GM23338 (cell line): Measurements from ENCODE around the gene CCDC71L. TPM values are rescaled to one million over a fixed set of nuclear protein-coding genes. Genes with fewer than 3 reads are reported as not detected.

Experiments used
- ATAC-seq: fragments of 200-7000 bp; cut with Tn5 transposase; 3 replicates; pipeline ENCODE4 v1.9.1; 2020
- DNase-seq: peaks from one replicate; pipeline ENCODE4 v3.0.0-alpha.2; 2015; ENCODE audit warnings: low spot score
- H2AFZ ChIP-seq: fragments of 200-600 bp; sonication (generic); 2 replicates; pipeline ENCODE4 v1.8.0; 2016; ENCODE audit warnings: antibody characterized with exemption, mild to moderate bottlenecking, moderate library complexity
- H3F3A ChIP-seq: fragments of 200-600 bp; sonication (generic); replicated peaks from 2 replicates; pipeline ENCODE4 v1.8.0; 2017; ENCODE audit warnings: antibody characterized with exemption, mixed run types, low read depth
- H3K27ac ChIP-seq: fragments of 200-600 bp; sonication (generic); 2 replicates; pipeline ENCODE4 v1.6.1; 2016; ENCODE audit warnings: low read depth
- H3K27me3 ChIP-seq: fragments of 200-600 bp; sonication (generic); 2 replicates; pipeline ENCODE4 v1.8.0; 2016; ENCODE audit warnings: mild to moderate bottlenecking, mixed run types, moderate library complexity; ENCODE audit not compliant: insufficient read depth
- H3K36me3 ChIP-seq: fragments of 200-600 bp; sonication (generic); 2 replicates; pipeline ENCODE4 v1.8.0; 2016; ENCODE audit warnings: mild to moderate bottlenecking; ENCODE audit not compliant: insufficient read depth
- H3K4me1 ChIP-seq: fragments of 200-600 bp; sonication (generic); 2 replicates; pipeline ENCODE4 v1.8.0; 2016; ENCODE audit warnings: mild to moderate bottlenecking, moderate library complexity; ENCODE audit not compliant: insufficient read depth
- H3K4me2 ChIP-seq: fragments of 200-600 bp; sonication (generic); 2 replicates; pipeline ENCODE4 v1.7.1; 2017; ENCODE audit warnings: mixed run types
- H3K4me3 ChIP-seq: fragments of 200-600 bp; sonication (generic); 2 replicates; pipeline ENCODE4 v1.6.1; 2016; ENCODE audit warnings: mixed run types
- H3K79me2 ChIP-seq: fragments of 200-600 bp; sonication (generic); replicated peaks from 2 replicates; pipeline ENCODE4 v1.8.0; 2017; ENCODE audit warnings: mild to moderate bottlenecking; ENCODE audit not compliant: insufficient read depth
- H3K9me2 ChIP-seq: fragments of 200-600 bp; sonication (generic); 2 replicates; pipeline ENCODE4 v1.8.0; 2017; ENCODE audit not compliant: insufficient read depth
- H4K20me1 ChIP-seq: fragments of 200-600 bp; sonication (generic); replicated peaks from 2 replicates; pipeline ENCODE4 v1.8.0; 2017; ENCODE audit warnings: mild to moderate bottlenecking; ENCODE audit not compliant: insufficient read depth
- H3K27ac Mint-ChIP-seq: 2 replicates; pipeline ENCODE4 v1.8.0; 2020; ENCODE audit warnings: inconsistent platforms, mild to moderate bottlenecking, moderate library complexity, mixed read lengths
- H3K27me3 Mint-ChIP-seq: 3 replicates; pipeline ENCODE4 v1.8.0; 2022; ENCODE audit warnings: low read depth, mild to moderate bottlenecking, moderate library complexity, mixed read lengths, inconsistent platforms; ENCODE audit not compliant: insufficient read depth, poor library complexity
- H3K36me3 Mint-ChIP-seq: 3 replicates; pipeline ENCODE4 v1.8.0; 2021; ENCODE audit warnings: low read depth, mild to moderate bottlenecking, inconsistent platforms, moderate library complexity, mixed read lengths
- H3K4me1 Mint-ChIP-seq: 3 replicates; pipeline ENCODE4 v1.8.0; 2020; ENCODE audit warnings: mild to moderate bottlenecking, inconsistent platforms, mixed read lengths
- H3K4me3 Mint-ChIP-seq: 3 replicates; pipeline ENCODE4 v1.8.0; 2021; ENCODE audit warnings: moderate library complexity, mild to moderate bottlenecking, inconsistent platforms, mixed read lengths
- H3K9me3 Mint-ChIP-seq: 3 replicates; pipeline ENCODE4 v1.8.0; 2020; ENCODE audit warnings: moderate library complexity, mild to moderate bottlenecking, inconsistent platforms, mixed read lengths
- CREB1 ChIP-seq: fragments of 250-450 bp; sonication (Bioruptor Pico); IDR thresholded peaks from 2 replicates; pipeline ENCODE4 v1.5.0; 2020; ENCODE audit warnings: low read depth, mild to moderate bottlenecking, moderate library complexity
- CTCF ChIP-seq, 2 experiments: fragments of 200-600 bp in 1 of 2; sonication (generic) in 1 of 2; conservative IDR thresholded peaks; 2 replicates each; pipeline versions ENCODE4 v1.5.1 to v1.6.1; 2016 to 2017; ENCODE audit warnings: antibody characterized with exemption in 2 of 2, low read depth in 2 of 2, mild to moderate bottlenecking in 2 of 2, moderate library complexity in 1 of 2
- ETS1 ChIP-seq: IDR thresholded peaks from 2 replicates; pipeline ENCODE4 v1.6.1; 2016; ENCODE audit warnings: antibody characterized with exemption
- EZH2 ChIP-seq: fragments of 200-600 bp; sonication (generic); IDR thresholded peaks from one replicate; pipeline ENCODE4 v1.8.0; 2017; ENCODE audit warnings: antibody characterized with exemption, mild to moderate bottlenecking, low read depth; ENCODE audit not compliant: unreplicated experiment
- EZH2phosphoT487 ChIP-seq: fragments of 200-600 bp; sonication (generic); IDR thresholded peaks from one replicate; pipeline ENCODE4 v1.8.1; 2018; ENCODE audit warnings: antibody characterized with exemption; ENCODE audit not compliant: unreplicated experiment
- JUNB ChIP-seq: IDR thresholded peaks from one replicate; pipeline ENCODE4 v1.6.1; 2016; ENCODE audit warnings: antibody characterized with exemption; ENCODE audit not compliant: unreplicated experiment
- NANOG ChIP-seq: IDR thresholded peaks from 2 replicates; pipeline ENCODE4 v1.6.1; 2016; ENCODE audit warnings: antibody characterized with exemption, borderline replicate concordance
- POLR2AphosphoS5 ChIP-seq: IDR thresholded peaks from 2 replicates; pipeline ENCODE4 v1.6.1; 2016; ENCODE audit warnings: antibody characterized with exemption, low read depth
- REST ChIP-seq: IDR thresholded peaks from one replicate; pipeline ENCODE4 v1.6.1; 2018; ENCODE audit warnings: antibody characterized with exemption; ENCODE audit not compliant: unreplicated experiment
- STAT1 ChIP-seq: IDR thresholded peaks from one replicate; pipeline ENCODE4 v1.6.1; 2016; ENCODE audit warnings: antibody characterized with exemption; ENCODE audit not compliant: unreplicated experiment
- ZNF114 ChIP-seq: fragments of 250-450 bp; sonication (Bioruptor Pico); IDR thresholded peaks from 2 replicates; pipeline ENCODE4 v1.5.0; 2020; ENCODE audit warnings: mild to moderate bottlenecking, moderate library complexity
- ZNF331 ChIP-seq: fragments of 250-450 bp; sonication (Bioruptor Pico); IDR thresholded peaks from 2 replicates; pipeline ENCODE4 v1.5.0; 2020; ENCODE audit warnings: low read depth, mild to moderate bottlenecking, moderate library complexity
- ZNF462 ChIP-seq: fragments of 250-450 bp; sonication (Bioruptor Pico); IDR thresholded peaks from 2 replicates; pipeline ENCODE4 v1.5.0; 2020; ENCODE audit warnings: mild to moderate bottlenecking, moderate library complexity
- polyA plus RNA-seq: library from polyadenylated mRNA; unstranded; fragments of >200 nt; fragmentation: Nextera tagmentation; extraction: Ambion mirVana; gene quantifications from 2 replicates; pipeline ENCODE4 v1.2.1, GENCODE V29; 2016
- total RNA-seq: library from RNA; depleted of rRNA; stranded (reverse); fragments of >200 nt; shearing (Covaris generic); gene quantifications from 2 replicates; pipeline ENCODE4 v1.2.3, GENCODE V29; 2014

The CCDC71L gene
- total and polyA plus RNA-seq, 2 experiments from 2014 or later, result 8.4 to 32.3 TPM

- Histone ChIP-seq H3K4me1 (no peaks in the 10 kb centered on the region), H3K9me2 (peaks cover 5% of the 10 kb centered on the region; the same call in 1 of the 2 replicates), H3K4me3 (no peak overlapping the region), H3F3A (no peaks in the 10 kb centered on the region), H3K27ac (no peak overlapping the region), H3K79me2 (no peaks in the 10 kb centered on the region), H2AFZ (no peak overlapping the region), H4K20me1 (no peaks in the 10 kb centered on the region), H3K4me2 (no peak overlapping the region), H3K27me3 (no peaks in the 10 kb centered on the region), H3K36me3 (no peaks in the 10 kb centered on the region)
- TF ChIP-seq REST (no peak), ZNF331 (CRISPR knock-in tag) (no peak), EZH2 (no peak), ZNF462 (CRISPR knock-in tag) (no peak), ZNF114 (CRISPR knock-in tag) (no peak), EZH2phosphoT487 (no peak), STAT1 (no peak), NANOG (no peak), POLR2AphosphoS5 (no peak), CREB1 (CRISPR knock-in tag) (no peak), ETS1 (no peak), JUNB (no peak), CTCF (conservative IDR thresholded peaks at IDR 0.05; ENCODE audit: low read depth in 2 of 2) (no peak)
- Mint-ChIP-seq H3K27me3 (no peaks in the 10 kb centered on the region), H3K27ac (no peak overlapping the region), H3K4me3 (no peak overlapping the region), H3K9me3 (no peaks in the 10 kb centered on the region), H3K36me3 (no peaks in the 10 kb centered on the region), H3K4me1 (no peaks in the 10 kb centered on the region)
- no peak for ATAC-seq
- DNase-seq, result no peak
Observed at GRCh38 chr7:106634958-106635357, 26.0 kb downstream of the CCDC71L start.
